Transverse colon (tissue), 4 donors: ENCODE data around the gene GALNT8. TPM values are rescaled to one million over a fixed set of nuclear protein-coding genes. Genes with fewer than 3 reads are reported as not detected.

ENCODE experiments used
- DNase-seq: peaks from one replicate; pipeline ENCODE4 v3.0.0-alpha.2; 2019
- H3K27ac ChIP-seq, 4 donors: fragments of 200-600 bp; sonication (generic); 2 replicates each; pipeline ENCODE4 v1.5.1; 2016 to 2018; ENCODE audit warnings: inconsistent platforms in 4 of 4
- H3K27me3 ChIP-seq: fragments of 200-600 bp; sonication (generic); 2 replicates; pipeline ENCODE4 v1.5.1; 2017; ENCODE audit warnings: inconsistent platforms
- H3K36me3 ChIP-seq, 4 donors: fragments of 200-600 bp; sonication (generic); 2 replicates each; pipeline ENCODE4 v1.5.1; 2017 to 2019; ENCODE audit warnings: inconsistent platforms in 4 of 4
- H3K4me1 ChIP-seq, 4 donors: fragments of 200-600 bp; sonication (generic); 2 replicates each; pipeline ENCODE4 v1.5.1; 2017 to 2020; ENCODE audit warnings: inconsistent platforms in 4 of 4
- H3K4me3 ChIP-seq, 4 donors: fragments of 200-600 bp; sonication (generic); 1 replicate in 1 of 4; 2 replicates in 3 of 4; pipeline versions ENCODE4 v1.5.1 to v1.6.1; 2017 to 2019; ENCODE audit warnings: inconsistent platforms in 4 of 4
- H3K9me3 ChIP-seq, 2 donors: fragments of 200-600 bp; sonication (generic); 2 replicates each; pipeline ENCODE4 v1.5.1; 2017 to 2019; ENCODE audit warnings: inconsistent platforms in 2 of 2
- EP300 ChIP-seq: sonication (generic); formaldehyde crosslinking; IDR thresholded peaks from one replicate; pipeline ENCODE4 v1.6.1; 2017; ENCODE audit warnings: antibody characterized with exemption, low read depth
- POLR2A ChIP-seq: fragments of 450-650 bp; IDR thresholded peaks from one replicate; pipeline ENCODE4 v1.6.1; 2016; ENCODE audit warnings: antibody characterized with exemption, mild to moderate bottlenecking, moderate library complexity
- POLR2AphosphoS5 ChIP-seq, 3 donors: sonication (generic); formaldehyde crosslinking; IDR thresholded peaks; one replicate each; pipeline ENCODE4 v1.6.1; 2016; ENCODE audit warnings: antibody characterized with exemption in 3 of 3
- WGBS, 2 donors: methylation state at CpG; one replicate each; pipeline ENCODE4 v1.1.5; 2018; ENCODE audit warnings: low coverage in 1 of 2; 5-methylcytosine and 5-hydroxymethylcytosine counted together
- in situ Hi-C, 4 donors: fragments of 200-750 bp; cut with MboI; loops; one replicate each; pipeline versions ENCODE4 v1.15.0 to v1.15.1; 2017; ENCODE audit warnings: low sequenced_read_pairs in 3 of 4, low pct_ligation_motif_present in 1 of 4, low pct_unique_long_range_greater_than_20kb in 1 of 4
- intact Hi-C: fragments of 100-400 bp; cut with DNase I; formaldehyde crosslinking; loops from one replicate; pipeline ENCODE4 v1.15.1; 2023; ENCODE audit warnings: low total_unique reads
- total RNA-seq, 4 donors: library from RNA; depleted of rRNA; stranded (reverse); fragments of >200 nt; gene quantifications; one replicate each; pipeline ENCODE4 v1.1.0, GENCODE V29; 2016
- TF ChIP-seq, protein P1 (sequence below), 5 experiments: fragments of 200-600 bp in 3 of 5; fragments of 450-650 bp in 2 of 5; sonication (generic) in 3 of 5; IDR thresholded peaks; 1 replicate in 2 of 5; 2 replicates in 3 of 5; pipeline ENCODE4 v1.5.1; 2016 to 2017; ENCODE audit warnings: antibody characterized with exemption in 5 of 5, inconsistent platforms in 3 of 5, mild to moderate bottlenecking in 2 of 5, moderate library complexity in 1 of 5

The GALNT8 gene
- total RNA-seq, 4 donors from 2014 or later, result 3.5 to 43.2 (median 14.2) TPM

DNA sequence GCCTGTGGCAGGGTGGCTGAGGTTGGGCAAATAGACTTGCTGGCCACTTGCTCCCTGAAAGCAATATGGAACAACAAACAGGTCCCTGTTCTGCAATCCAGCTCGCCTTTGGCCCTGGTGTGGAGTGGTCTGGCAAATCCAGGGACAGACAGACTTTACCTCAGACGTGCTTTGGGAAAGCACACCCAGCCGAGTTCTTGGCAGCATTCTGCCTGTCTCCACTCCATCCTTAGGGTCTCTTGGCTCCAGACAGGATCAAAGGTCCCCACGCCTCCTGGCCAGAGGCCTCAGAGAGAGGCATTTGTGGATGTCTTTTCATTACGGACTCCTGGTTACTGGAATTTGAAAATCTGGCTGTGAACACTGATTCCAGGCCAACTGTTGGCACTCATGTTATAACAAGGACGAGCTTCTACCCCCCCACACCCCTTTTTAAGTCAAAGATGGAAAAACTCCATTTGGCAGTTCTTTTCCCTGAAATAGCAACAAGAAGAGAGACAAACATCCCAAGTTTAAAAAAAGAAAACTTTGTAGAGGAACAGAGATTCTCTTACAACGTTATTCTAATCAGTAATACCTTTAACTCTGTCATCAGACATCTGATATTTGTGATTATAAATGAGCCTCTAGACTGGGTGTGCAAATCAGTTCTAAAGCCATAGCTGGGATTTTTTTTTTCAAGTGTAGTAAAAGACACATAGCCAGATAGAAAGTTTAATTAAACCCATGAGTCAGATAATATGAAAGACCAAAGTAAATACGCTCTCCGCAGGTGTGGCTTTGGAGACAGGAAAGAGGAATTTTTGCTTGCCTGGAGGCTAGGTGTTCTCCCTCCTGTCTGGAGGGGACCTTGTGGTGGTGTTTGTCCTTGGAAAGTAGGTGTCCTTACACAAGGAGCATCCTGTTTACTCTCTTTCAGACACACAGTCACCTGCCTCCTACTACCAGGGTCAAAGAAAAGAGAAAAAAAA is 60.7 kb downstream of the GALNT8 start:
- 36 to 57% methylated on average over 5 to 9 of the region's 9 CpGs for WGBS, 2 donors
- no peak for DNase-seq
- no peak overlapping the region for H3K27ac ChIP-seq
- peaks cover 0 to 10% (median 3%) of the 10 kb centered on the region in 4 donors for H3K4me1 ChIP-seq
- H3K4me3 ChIP-seq, result no peak overlapping the region
- in situ Hi-C loops (no loop called here), intact Hi-C loops (no loop called here)
- no peaks in the 10 kb centered on the region for H3K36me3 ChIP-seq
- TF ChIP-seq, protein P1, sequence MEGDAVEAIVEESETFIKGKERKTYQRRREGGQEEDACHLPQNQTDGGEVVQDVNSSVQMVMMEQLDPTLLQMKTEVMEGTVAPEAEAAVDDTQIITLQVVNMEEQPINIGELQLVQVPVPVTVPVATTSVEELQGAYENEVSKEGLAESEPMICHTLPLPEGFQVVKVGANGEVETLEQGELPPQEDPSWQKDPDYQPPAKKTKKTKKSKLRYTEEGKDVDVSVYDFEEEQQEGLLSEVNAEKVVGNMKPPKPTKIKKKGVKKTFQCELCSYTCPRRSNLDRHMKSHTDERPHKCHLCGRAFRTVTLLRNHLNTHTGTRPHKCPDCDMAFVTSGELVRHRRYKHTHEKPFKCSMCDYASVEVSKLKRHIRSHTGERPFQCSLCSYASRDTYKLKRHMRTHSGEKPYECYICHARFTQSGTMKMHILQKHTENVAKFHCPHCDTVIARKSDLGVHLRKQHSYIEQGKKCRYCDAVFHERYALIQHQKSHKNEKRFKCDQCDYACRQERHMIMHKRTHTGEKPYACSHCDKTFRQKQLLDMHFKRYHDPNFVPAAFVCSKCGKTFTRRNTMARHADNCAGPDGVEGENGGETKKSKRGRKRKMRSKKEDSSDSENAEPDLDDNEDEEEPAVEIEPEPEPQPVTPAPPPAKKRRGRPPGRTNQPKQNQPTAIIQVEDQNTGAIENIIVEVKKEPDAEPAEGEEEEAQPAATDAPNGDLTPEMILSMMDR (IDR thresholded peaks at IDR 0.05), result no peak
- TF ChIP-seq POLR2A (no peak), EP300 (no peak), POLR2AphosphoS5 (IDR thresholded peaks at IDR 0.05) (no peak)
- H3K9me3 ChIP-seq, result peaks cover 0 to 3% of the 10 kb centered on the region in 2 donors
- no peaks in the 10 kb centered on the region for H3K27me3 ChIP-seq

DNA sequence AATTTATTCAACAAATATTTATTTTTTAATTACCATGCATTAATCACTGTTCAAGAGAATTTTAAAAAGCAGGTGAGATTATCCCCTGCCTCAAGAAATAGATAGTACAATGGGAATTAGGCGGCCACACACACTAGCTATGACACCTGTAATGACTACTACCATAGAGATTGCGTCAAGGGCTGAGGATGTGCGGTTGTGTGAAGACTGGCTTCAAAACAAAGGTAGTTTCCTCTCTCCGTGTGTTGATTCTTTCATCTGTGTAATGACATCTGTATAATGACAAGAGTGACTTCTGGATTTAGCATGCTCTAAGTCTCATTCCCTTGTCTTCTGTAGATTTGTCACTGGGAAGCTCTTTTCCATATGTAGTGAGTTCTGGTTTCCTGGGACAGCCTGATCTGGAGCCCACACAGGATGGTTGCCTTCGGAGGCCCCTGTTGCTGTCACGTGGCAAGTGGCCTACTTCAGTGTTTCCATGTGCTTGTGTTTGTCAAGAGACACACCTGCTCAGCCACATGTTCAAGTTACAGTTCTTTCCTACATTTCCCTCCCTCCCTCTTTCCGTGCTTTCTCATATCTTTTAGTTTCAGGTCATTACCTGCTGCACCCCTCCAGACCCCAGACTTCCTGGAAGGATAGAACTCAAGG is 64.3 kb downstream of the GALNT8 start:
- WGBS, 2 donors, result 67 to 84% methylated on average over 2 to 7 of the region's 7 CpGs
- peaks cover 0 to 3% of the 10 kb centered on the region in 2 donors for H3K9me3 ChIP-seq
- peaks cover 0 to 10% (median 3%) of the 10 kb centered on the region in 4 donors for H3K4me1 ChIP-seq
- H3K36me3 ChIP-seq, result no peaks in the 10 kb centered on the region
- H3K27me3 ChIP-seq, result no peaks in the 10 kb centered on the region
- TF ChIP-seq, protein P1 (IDR thresholded peaks at IDR 0.05), result no peak
- no peak for TF ChIP-seq POLR2AphosphoS5 (IDR thresholded peaks at IDR 0.05)
- no peak for TF ChIP-seq EP300
- TF ChIP-seq POLR2A, result no peak
- in situ Hi-C loops, result no loop called here
- no peak overlapping the region for H3K4me3 ChIP-seq
- no peak overlapping the region for H3K27ac ChIP-seq
- DNase-seq, result no peak
- intact Hi-C loops, result no loop called here

DNA sequence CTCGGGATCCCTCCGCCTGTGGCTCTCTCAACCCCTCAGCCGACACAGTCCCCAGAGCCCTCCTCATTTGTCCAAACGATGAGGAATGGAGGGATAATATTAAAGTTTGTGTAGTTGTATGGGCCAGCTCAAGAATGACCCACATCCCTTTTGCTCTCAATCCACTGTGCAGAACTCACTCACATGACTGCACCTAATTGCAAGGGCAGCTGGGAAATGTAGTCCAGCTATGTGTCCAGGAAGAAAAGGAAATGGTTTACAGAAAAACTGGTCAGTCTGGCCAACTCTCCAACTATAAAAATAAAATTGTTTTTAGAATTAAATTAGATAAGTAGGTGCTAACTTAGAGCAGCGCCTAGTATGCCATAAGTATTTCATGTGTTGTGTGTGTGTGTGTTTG is 66.6 kb downstream of the GALNT8 start:
- intact Hi-C loops (no loop called here), in situ Hi-C loops (no loop called here)
- H3K27me3 ChIP-seq, result no peaks in the 10 kb centered on the region
- WGBS, 2 donors, result 87 to 88% methylated on average over 5 of the region's 5 CpGs
- TF ChIP-seq POLR2AphosphoS5 (IDR thresholded peaks at IDR 0.05) (no peak), EP300 (no peak), POLR2A (no peak)
- TF ChIP-seq, protein P1 (IDR thresholded peaks at IDR 0.05), result no peak
- H3K9me3 ChIP-seq, result peaks cover 0 to 7% of the 10 kb centered on the region in 2 donors
- H3K4me1 ChIP-seq, result no peaks in the 10 kb centered on the region
- no peaks in the 10 kb centered on the region for H3K36me3 ChIP-seq
- no peak overlapping the region for H3K27ac ChIP-seq
- H3K4me3 ChIP-seq, result no peak overlapping the region
- DNase-seq, result no peak

DNA sequence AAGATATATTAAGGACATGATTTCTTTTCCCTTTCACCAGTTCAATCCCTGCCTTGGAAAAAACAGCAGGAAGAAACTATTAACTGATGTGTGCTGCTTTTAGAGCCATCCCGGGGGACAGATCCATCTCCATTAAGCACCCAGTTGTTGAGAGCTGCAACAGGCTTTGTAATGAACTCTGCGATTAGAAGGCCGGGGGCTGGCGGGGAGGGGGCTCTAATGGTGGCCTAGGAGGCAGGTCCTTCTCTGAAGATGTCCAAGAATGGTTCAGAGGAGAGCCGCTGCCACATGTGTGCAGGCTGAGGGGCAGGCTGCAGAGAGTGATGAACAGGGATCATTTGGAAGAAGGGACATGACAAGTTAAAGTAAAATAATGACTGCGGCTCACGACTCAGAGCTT is 67.8 kb downstream of the GALNT8 start:
- in situ Hi-C loops (no loop called here), intact Hi-C loops (no loop called here)
- no peak overlapping the region for H3K27ac ChIP-seq
- no peaks in the 10 kb centered on the region for H3K36me3 ChIP-seq
- no peak for TF ChIP-seq POLR2AphosphoS5 (IDR thresholded peaks at IDR 0.05)
- TF ChIP-seq, protein P1 (IDR thresholded peaks at IDR 0.05), result no peak
- TF ChIP-seq POLR2A, result no peak
- TF ChIP-seq EP300, result no peak
- peaks cover 0 to 7% of the 10 kb centered on the region in 2 donors for H3K9me3 ChIP-seq
- H3K4me1 ChIP-seq, result no peaks in the 10 kb centered on the region
- H3K4me3 ChIP-seq, result no peak overlapping the region
- WGBS, 2 donors, result 65 to 72% methylated on average over 6 to 7 of the region's 7 CpGs
- H3K27me3 ChIP-seq, result no peaks in the 10 kb centered on the region
- DNase-seq, result no peak
